AG09309 (cell line): ENCODE data around the gene NKAIN4.

Experiments
- DNase-seq: peaks from one replicate; pipeline ENCODE4 v3.0.0-alpha.2; 2010; ENCODE audit warnings: low read depth
- H3K4me3 ChIP-seq: 2 replicates; pipeline ENCODE4 v1.5.1; 2011; ENCODE audit warnings: mild to moderate bottlenecking, low read depth, low read length, moderate library complexity; ENCODE audit not compliant: control insufficient read depth
- CTCF ChIP-seq: IDR thresholded peaks from 2 replicates; pipeline ENCODE4 v1.5.1; 2011; ENCODE audit warnings: mild to moderate bottlenecking, low read depth, low read length, inconsistent platforms; ENCODE audit not compliant: insufficient read depth, control insufficient read depth; ENCODE audit errors: missing control alignments

The NKAIN4 gene

GRCh38 chr20:63275825-63276224 is 21.6 kb upstream of the NKAIN4 start:
- H3K4me3 ChIP-seq = no peak overlapping the region
- TF ChIP-seq CTCF = no peak
- no peak for DNase-seq

- TF ChIP-seq CTCF = no peak
- peak overlapping the region; percentile 12 for H3K4me3 ChIP-seq
- no peak for DNase-seq
These were observed 20.3 kb upstream of the NKAIN4 start for GRCh38 chr20:63274381-63275228.

GRCh38 chr20:63273635-63274380 is 19.5 kb upstream of the NKAIN4 start:
- TF ChIP-seq CTCF = no peak
- peak overlapping the region; percentile 91 for H3K4me3 ChIP-seq
- DNase-seq = peak; percentile 14

- H3K4me3 ChIP-seq = peak overlapping the region; percentile 91
- DNase-seq = no peak
- no peak for TF ChIP-seq CTCF
These were observed 18.9 kb upstream of the NKAIN4 start for GRCh38 chr20:63273059-63273579.

GRCh38 chr20:63272105-63273058 is 18.1 kb upstream of the NKAIN4 start, which contains the start of gene ARFGAP1:
Gene ARFGAP1, plus strand, starts transcription at chr20:63272813. Its CDS starts 2,768 bp downstream, at chr20:63275581.
- DNase-seq = peak; percentile 44
- H3K4me3 ChIP-seq = peak within 1 kb of the TSS; percentile 91
- TF ChIP-seq CTCF = no peak
